A549 (cell line): ENCODE data around the gene MTPN. TPM values are rescaled to one million over a fixed set of nuclear protein-coding genes. Genes with fewer than 3 reads are reported as not detected.

ENCODE experiments used
- ATAC-seq, 2 experiments: fragments of 200-7000 bp in 1 of 2; fragments of >200 bp in 1 of 2; cut with Nextera tagmentation in 1 of 2; cut with Tn5 transposase in 1 of 2; 3 replicates each; pipeline versions ENCODE4 v1.8.0 to v1.9.1; 2018 to 2020; ENCODE audit warnings: mild to moderate bottlenecking in 1 of 2, moderate library complexity in 1 of 2
- CTCF ChIA-PET: fragments of 300-600 bp; sonication (Branson Sonifier 250); formaldehyde crosslinking; extraction: SDS; loops from one replicate; lab custom pipeline; 2021; ENCODE audit warnings: antibody characterized with exemption, inconsistent platforms; lab: Yijun Ruan, JAX
- POLR2A ChIA-PET: fragments of 350-600 bp; formaldehyde crosslinking; extraction: SDS; loops from one replicate; lab custom pipeline; 2021; ENCODE audit warnings: antibody characterized with exemption, inconsistent platforms; lab: Yijun Ruan, JAX
- DNase-seq, 2 experiments: peaks; one replicate each; pipeline versions ENCODE4 v3.0.0 to v3.0.0-alpha.2; 2011 to 2016; ENCODE audit warnings: low read depth in 1 of 2, low spot score in 1 of 2
- FAIRE-seq: peaks from 2 replicates; lab custom pipeline; 2011; peaks lifted over from hg19 to GRCh38; lab: Jason Lieb, UNC
- H3K27ac ChIP-seq, 2 experiments: fragments of >200 bp; sonication (Bioruptor Twin); formaldehyde crosslinking; 3 replicates each; pipeline ENCODE4 v1.5.1; 2016 to 2017
- H3K4me1 ChIP-seq: fragments of >200 bp; sonication (Bioruptor Twin); formaldehyde crosslinking; 3 replicates; pipeline ENCODE4 v1.6.1; 2016
- H3K4me2 ChIP-seq: fragments of >200 bp; sonication (Bioruptor Twin); formaldehyde crosslinking; 3 replicates; pipeline ENCODE4 v1.6.1; 2016
- H3K4me3 ChIP-seq: fragments of >200 bp; sonication (Bioruptor Twin); formaldehyde crosslinking; 3 replicates; pipeline ENCODE4 v1.5.1; 2016
- H3K9me3 ChIP-seq: fragments of >200 bp; sonication (Bioruptor Twin); formaldehyde crosslinking; 3 replicates; pipeline ENCODE4 v1.6.1; 2016
- ATOH8 ChIP-seq: fragments of 250-450 bp; sonication (Bioruptor Pico); IDR thresholded peaks from 2 replicates; pipeline ENCODE4 v1.5.0; 2020; ENCODE audit warnings: low read depth, mild to moderate bottlenecking, moderate library complexity
- BCL3 ChIP-seq: fragments of >200 bp; sonication (Bioruptor Twin); formaldehyde crosslinking; IDR thresholded peaks from 3 replicates; pipeline ENCODE4 v1.6.1; 2016
- CBX8 ChIP-seq: fragments of 200-600 bp; sonication (generic); IDR thresholded peaks from 2 replicates; pipeline ENCODE4 v1.6.1; 2016
- CHD2 ChIP-seq: fragments of 150-350 bp; IDR thresholded peaks from 2 replicates; pipeline ENCODE4 v1.6.1; 2014; ENCODE audit warnings: low read length; ENCODE audit not compliant: partially characterized antibody
- CTCF ChIP-seq: fragments of >200 bp; sonication (Bioruptor Twin); formaldehyde crosslinking; IDR thresholded peaks from 3 replicates; pipeline ENCODE4 v1.5.1; 2016
- EHF ChIP-seq: fragments of 250-450 bp; sonication (Bioruptor Pico); IDR thresholded peaks from 2 replicates; pipeline ENCODE4 v1.5.0; 2020; ENCODE audit warnings: mild to moderate bottlenecking
- FOSB ChIP-seq: fragments of 250-450 bp; sonication (Bioruptor Pico); IDR thresholded peaks from 2 replicates; pipeline ENCODE4 v1.5.0; 2020; ENCODE audit warnings: mild to moderate bottlenecking, moderate library complexity
- HDAC2 ChIP-seq: fragments of 200-600 bp; sonication (generic); IDR thresholded peaks from 2 replicates; pipeline ENCODE4 v1.6.1; 2016
- HES2 ChIP-seq: fragments of >200 bp; sonication (Bioruptor Twin); formaldehyde crosslinking; IDR thresholded peaks from 2 replicates; pipeline ENCODE4 v1.6.1; 2016
- HOXA7 ChIP-seq: fragments of 250-450 bp; sonication (Bioruptor Pico); IDR thresholded peaks from 2 replicates; pipeline ENCODE4 v1.5.0; 2020; ENCODE audit warnings: mild to moderate bottlenecking, moderate library complexity
- HOXB13 ChIP-seq: fragments of 250-450 bp; sonication (Bioruptor Pico); IDR thresholded peaks from 2 replicates; pipeline ENCODE4 v1.5.0; 2020; ENCODE audit warnings: low read depth, mild to moderate bottlenecking, moderate library complexity
- JUN ChIP-seq, 2 experiments: fragments of >200 bp; sonication (Bioruptor Twin); formaldehyde crosslinking; IDR thresholded peaks; 2 replicates in 1 of 2; 3 replicates in 1 of 2; pipeline ENCODE4 v1.6.1; 2016 to 2017
- JUNB ChIP-seq: fragments of >200 bp; sonication (Bioruptor Twin); formaldehyde crosslinking; IDR thresholded peaks from 2 replicates; pipeline ENCODE4 v1.6.1; 2016
- KDM1A ChIP-seq: fragments of 200-600 bp; sonication (generic); IDR thresholded peaks from 2 replicates; pipeline ENCODE4 v1.6.1; 2016; ENCODE audit warnings: low read depth, mild to moderate bottlenecking
- KDM5A ChIP-seq: fragments of 200-600 bp; sonication (generic); IDR thresholded peaks from 2 replicates; pipeline ENCODE4 v1.6.1; 2016; ENCODE audit warnings: antibody characterized with exemption, mild to moderate bottlenecking
- MAX ChIP-seq: IDR thresholded peaks from 2 replicates; pipeline ENCODE4 v1.6.1; 2012
- NFE2L2 ChIP-seq: fragments of 150-350 bp; conservative IDR thresholded peaks from 2 replicates; pipeline ENCODE4 v1.6.1; 2014; ENCODE audit warnings: low read length
- PBX3 ChIP-seq: IDR thresholded peaks from 2 replicates; pipeline ENCODE4 v1.6.1; 2012
- PHF8 ChIP-seq: fragments of 200-600 bp; sonication (generic); IDR thresholded peaks from 2 replicates; pipeline ENCODE4 v1.6.1; 2016; ENCODE audit warnings: low read depth, mild to moderate bottlenecking, antibody characterized with exemption, moderate library complexity, borderline replicate concordance
- POLR2A ChIP-seq: IDR thresholded peaks from 2 replicates; pipeline ENCODE4 v1.6.1; 2012; ENCODE audit warnings: mild to moderate bottlenecking, low read length
- RAD21 ChIP-seq, 2 experiments: fragments of >200 bp in 1 of 2; sonication (Bioruptor Twin) in 1 of 2; formaldehyde crosslinking in 1 of 2; IDR thresholded peaks in 1 of 2; conservative IDR thresholded peaks in 1 of 2; 2 replicates in 1 of 2; 3 replicates in 1 of 2; pipeline ENCODE4 v1.6.1; 2012 to 2018; ENCODE audit warnings: inconsistent platforms in 1 of 2
- RCOR1 ChIP-seq: fragments of 150-350 bp; IDR thresholded peaks from 2 replicates; pipeline ENCODE4 v1.6.1; 2014; ENCODE audit warnings: antibody characterized with exemption, low read length, low read depth
- RFX5 ChIP-seq: fragments of 450-650 bp; IDR thresholded peaks from 2 replicates; pipeline ENCODE4 v1.7.1; 2014; ENCODE audit warnings: antibody characterized with exemption, mild to moderate bottlenecking, moderate library complexity
- RNF2 ChIP-seq: fragments of 200-600 bp; sonication (generic); IDR thresholded peaks from 2 replicates; pipeline ENCODE4 v1.6.1; 2016; ENCODE audit warnings: low read depth, mild to moderate bottlenecking, antibody characterized with exemption, moderate library complexity, borderline replicate concordance
- SREBF2 ChIP-seq: fragments of 450-650 bp; IDR thresholded peaks from 2 replicates; pipeline ENCODE4 v1.6.1; 2014; ENCODE audit warnings: mild to moderate bottlenecking, moderate library complexity
- TP53 ChIP-seq: fragments of 250-450 bp; sonication (Bioruptor Pico); IDR thresholded peaks from 2 replicates; pipeline ENCODE4 v1.5.0; 2021; ENCODE audit warnings: mild to moderate bottlenecking, moderate library complexity
- USF2 ChIP-seq: fragments of 450-650 bp; IDR thresholded peaks from 2 replicates; pipeline ENCODE4 v1.6.1; 2014; ENCODE audit warnings: antibody characterized with exemption
- ZC3H11A ChIP-seq: fragments of 450-650 bp; IDR thresholded peaks from 2 replicates; pipeline ENCODE4 v1.6.1; 2014; ENCODE audit warnings: antibody characterized with exemption, mild to moderate bottlenecking
- ZSCAN20 ChIP-seq: fragments of 250-450 bp; sonication (Bioruptor Pico); IDR thresholded peaks from 2 replicates; pipeline ENCODE4 v1.8.0; 2022; ENCODE audit warnings: mild to moderate bottlenecking, moderate library complexity
- WGBS: methylation state at CpG from one replicate; pipeline ENCODE4 v1.1.6; 2017; ENCODE audit errors: missing lambda C conversion rate; 5-methylcytosine and 5-hydroxymethylcytosine counted together
- polyA minus RNA-seq: library from RNA; depleted of rRNA, polyadenylated mRNA; stranded (reverse); fragments of >200 nt; gene quantifications from 2 replicates; pipeline ENCODE4 v1.2.3, GENCODE V29; 2011; rRNA and poly(A)+ RNA removed
- polyA plus RNA-seq, 4 experiments: library from polyadenylated mRNA; depleted of rRNA in 3 of 4; stranded (reverse); fragments of >200 nt; fragmentation: RNase III in 1 of 4; extraction: RNeasy Plus Mini Kit Qiagen cat#74134 plus additional on column Dnase treatment in 1 of 4; gene quantifications; 2 replicates in 3 of 4; 3 replicates in 1 of 4; pipeline ENCODE4 v1.2.3, GENCODE V29; 2011 to 2017

MTPN gene
- polyA plus RNA-seq (2011; rRNA removed), result 160 and 206 TPM in 2 replicates
- polyA plus RNA-seq (2012; cell fraction: cytosol; rRNA removed), result 46.0 and 61.2 TPM in 2 replicates
- polyA plus RNA-seq (2012; cell fraction: nucleus; rRNA removed), result 17.6 and 18.9 TPM in 2 replicates
- 138 to 147 TPM (median 144 TPM) in 3 replicates for polyA plus RNA-seq (2017; fragmentation: RNase III; extraction: RNeasy Plus Mini Kit Qiagen cat#74134 plus additional on column Dnase treatment)
- 72.6 and 83.6 TPM in 2 replicates for polyA minus RNA-seq

GRCh38 chr7:135977007-135977741 is at the start of gene MTPN:
Gene MTPN, minus strand, starts transcription at chr7:135977359. Its CDS starts 259 bp downstream, at chr7:135977100.
- ChIA-PET CTCF (no interaction called here), POLR2A (interaction anchor here (1.7 kb wide), 1 partner anchor 314 kb away, joined by 6 read pairs; the partner anchor contains the start of gene STMP1)
- WGBS, result 1% methylated on average over 46 of the region's 47 CpGs
- no peak for TF ChIP-seq RCOR1
- no peak for TF ChIP-seq KDM1A
- peak; percentile 20; the same call in 1 of the 3 replicates for TF ChIP-seq BCL3
- TF ChIP-seq RAD21 (conservative IDR thresholded peaks at IDR 0.05 in 1 of 2, IDR thresholded peaks at IDR 0.05 in 1 of 2), result no peak
- TF ChIP-seq ATOH8 (CRISPR knock-in tag), result no peak
- TF ChIP-seq HDAC2, result no peak
- peak; percentile 81; the same call in 1 of the 2 replicates for TF ChIP-seq PHF8
- TF ChIP-seq ZSCAN20 (CRISPR knock-in tag), result no peak
- peak; percentile 69 for TF ChIP-seq MAX
- no peak for TF ChIP-seq HES2
- no peak for TF ChIP-seq SREBF2
- TF ChIP-seq RFX5, result no peak
- TF ChIP-seq CHD2, result peak; percentile 10
- TF ChIP-seq USF2, result no peak
- peak; percentile 44 to 82; a peak in 4 of 5 replicates for TF ChIP-seq JUN (IDR thresholded peaks at IDR 0.05)
- no peak for TF ChIP-seq HOXB13 (CRISPR knock-in tag)
- peak; percentile 63 for TF ChIP-seq POLR2A
- no peak for TF ChIP-seq FOSB (CRISPR knock-in tag)
- TF ChIP-seq HOXA7 (CRISPR knock-in tag), result no peak
- no peak for TF ChIP-seq EHF (CRISPR knock-in tag)
- TF ChIP-seq RNF2, result no peak
- no peak for TF ChIP-seq NFE2L2
- no peak for TF ChIP-seq TP53 (CRISPR knock-in tag)
- ATAC-seq (peak; percentile 97 to 99), DNase-seq (peak; percentile 97), FAIRE-seq (peak; percentile 84)
- Histone ChIP-seq H3K9me3 (no peaks in the 10 kb centered on the region), H3K4me1 (peaks cover 18% of the 10 kb centered on the region), H3K4me2 (peak within 1 kb of the TSS; percentile 88), H3K4me3 (peak within 1 kb of the TSS; percentile 75), H3K27ac (peak within 1 kb of the TSS; percentile 84 to 95)

GRCh38 chr7:136026209-136026608 is 49.0 kb upstream of the MTPN start:
- no peak overlapping the region for H3K27ac ChIP-seq
- 8% methylated on average over 2 of the region's 2 CpGs for WGBS
- ChIA-PET POLR2A (no interaction called here), CTCF (interaction anchor here (0.8 to 1.4 kb wide), 2 partner anchors 16 to 225 kb away, joined by 3 to 4 read pairs; no protein-coding TSS in a partner anchor)
- ATAC-seq (no peak), DNase-seq (no peak), FAIRE-seq (no peak)
- no peaks in the 10 kb centered on the region for H3K4me1 ChIP-seq
- no peak overlapping the region for H3K4me3 ChIP-seq
- no peak overlapping the region for H3K4me2 ChIP-seq
- no peaks in the 10 kb centered on the region for H3K9me3 ChIP-seq
- TF ChIP-seq ZC3H11A, result no peak
- TF ChIP-seq KDM5A, result no peak
- no peak for TF ChIP-seq EHF (CRISPR knock-in tag)
- TF ChIP-seq HOXB13 (CRISPR knock-in tag), result no peak
- no peak for TF ChIP-seq RFX5
- no peak for TF ChIP-seq CHD2
- TF ChIP-seq BCL3, result no peak
- no peak for TF ChIP-seq JUNB
- TF ChIP-seq POLR2A, result no peak
- TF ChIP-seq CTCF, result no peak
- no peak for TF ChIP-seq PBX3
- TF ChIP-seq NFE2L2, result no peak
- TF ChIP-seq CBX8, result no peak
